ENCODE data around the gene APMAP. TPM values are rescaled to one million over a fixed set of nuclear protein-coding genes. Genes with fewer than 3 reads are reported as not detected.

Gene APMAP
- total RNA-seq, 4 donors from 2014 or later, result 18.8 to 78.7 (median 57.7) TPM

GRCh38 chr20:24915892-24916291 is 76.7 kb downstream of the APMAP start:
- DNase-seq, result no peak
- Histone ChIP-seq H3K4me1 (no peaks in the 10 kb centered on the region), H3K27ac (no peak overlapping the region), H3K9me3 (no peaks in the 10 kb centered on the region), H3K4me3 (no peak overlapping the region), H3K27me3 (no peaks in the 10 kb centered on the region), H3K36me3 (no peaks in the 10 kb centered on the region)
- TF ChIP-seq CTCF (IDR thresholded peaks at IDR 0.05) (no peak), POLR2A (IDR thresholded peaks at IDR 0.05) (no peak)
- intact Hi-C loops (cut with DNase I; ENCODE audit: low total_unique reads), result no loop called here

GRCh38 chr20:24915440-24915839 is 77.1 kb downstream of the APMAP start:
- no peak for TF ChIP-seq POLR2A (IDR thresholded peaks at IDR 0.05)
- no peak for TF ChIP-seq CTCF (IDR thresholded peaks at IDR 0.05)
- intact Hi-C loops (cut with DNase I; ENCODE audit: low total_unique reads), result no loop called here
- Histone ChIP-seq H3K27me3 (no peaks in the 10 kb centered on the region), H3K4me1 (no peaks in the 10 kb centered on the region), H3K9me3 (no peaks in the 10 kb centered on the region), H3K27ac (no peak overlapping the region), H3K36me3 (no peaks in the 10 kb centered on the region), H3K4me3 (no peak overlapping the region)
- no peak for DNase-seq

GRCh38 chr20:24914388-24915241 is 77.9 kb downstream of the APMAP start:
- no peaks in the 10 kb centered on the region for H3K36me3 ChIP-seq
- no peaks in the 10 kb centered on the region for H3K4me1 ChIP-seq
- H3K27me3 ChIP-seq, result no peaks in the 10 kb centered on the region
- intact Hi-C loops (cut with DNase I; ENCODE audit: low total_unique reads), result no loop called here
- DNase-seq, result no peak
- H3K4me3 ChIP-seq, result no peak overlapping the region
- no peak for TF ChIP-seq CTCF (IDR thresholded peaks at IDR 0.05)
- TF ChIP-seq POLR2A (IDR thresholded peaks at IDR 0.05), result no peak
- no peak overlapping the region for H3K27ac ChIP-seq
- H3K9me3 ChIP-seq, result no peaks in the 10 kb centered on the region

- Histone ChIP-seq H3K27me3 (no peaks in the 10 kb centered on the region), H3K36me3 (no peaks in the 10 kb centered on the region), H3K4me3 (no peak overlapping the region), H3K9me3 (no peaks in the 10 kb centered on the region), H3K27ac (no peak overlapping the region), H3K4me1 (no peaks in the 10 kb centered on the region)
- DNase-seq, result no peak
- intact Hi-C loops (cut with DNase I; ENCODE audit: low total_unique reads), result no loop called here
- TF ChIP-seq CTCF (IDR thresholded peaks at IDR 0.05), result no peak
- no peak for TF ChIP-seq POLR2A (IDR thresholded peaks at IDR 0.05)
These were observed 79.4 kb downstream of the APMAP start for GRCh38 chr20:24913076-24913628.

Small RNA genes lying within 50 kb of the gene (small RNA-seq; reads per million reads assigned to genes)
- gene RNU6-1257P, result not detected

Other genes starting within 250 kb of the APMAP start
- gene CST7, start 43.5 kb downstream of the APMAP start, total RNA-seq, result 1 to 10 TPM in 2 of 4 donors, under 1 TPM in 1, not detected in 1; 0.97 to 1.8 (median 1.2) TPM
- 10 to 100 TPM; 11.8 to 35.1 (median 23.1) TPM for gene ACSS1, start 65.4 kb upstream of the APMAP start, total RNA-seq
- gene VSX1, start 89.4 kb upstream of the APMAP start, total RNA-seq, result under 1 TPM in 1 of 4 donors, not detected in 3; 0.18 TPM
- gene ENTPD6, start 203.0 kb upstream of the APMAP start, total RNA-seq, result 10 to 100 TPM; 20.7 to 47.2 (median 30.7) TPM

All from uterus (tissue), 4 donors.